DMS 273 treated with DMSO at 0.1 percent for 48 hours (cell line): ENCODE measurements around the gene DERA.
"Not testable (repeated sequence)": the region's sequence is repeated elsewhere in the genome, so short reads cannot be mapped to it uniquely, and the experiment has no call there.

Experiments
- DNase-seq: peaks from one replicate; lab custom pipeline; 2025; lab: John Stamatoyannopoulos, UW

Gene DERA

GRCh38 chr12:15963271-15963670 is 52.1 kb downstream of the DERA start:
- DNase-seq = no peak

- DNase-seq = no peak
These were observed 55.3 kb downstream of the DERA start for GRCh38 chr12:15966426-15966825.

- not testable (repeated sequence) for DNase-seq
These were observed 55.9 kb downstream of the DERA start for GRCh38 chr12:15967053-15967452.

GRCh38 chr12:15971211-15971610 is 60.1 kb downstream of the DERA start:
- DNase-seq = no peak

- DNase-seq = no peak
These were observed 61.8 kb downstream of the DERA start for GRCh38 chr12:15972894-15973293.

GRCh38 chr12:15977999-15978951 is 67.1 kb downstream of the DERA start:
- DNase-seq = no peak

GRCh38 chr12:15979096-15980092 is 68.3 kb downstream of the DERA start:
- DNase-seq = no peak

GRCh38 chr12:15982071-15982470 is 70.9 kb downstream of the DERA start:
- DNase-seq = no peak

- peak; percentile 12 for DNase-seq
These were observed 71.3 kb downstream of the DERA start for GRCh38 chr12:15982471-15982870.

- no peak for DNase-seq
These were observed 71.8 kb downstream of the DERA start for GRCh38 chr12:15982921-15983320.

GRCh38 chr12:15984097-15984800 is 73.1 kb downstream of the DERA start:
- DNase-seq = no peak

GRCh38 chr12:15984963-15985362 is 73.8 kb downstream of the DERA start:
- DNase-seq = no peak

GRCh38 chr12:15987696-15988095 is 76.6 kb downstream of the DERA start:
- DNase-seq = no peak

GRCh38 chr12:15988983-15989755 is 78.0 kb downstream of the DERA start:
- DNase-seq = no peak

GRCh38 chr12:15995801-15996200 is 84.7 kb downstream of the DERA start:
- DNase-seq = no peak

GRCh38 chr12:15996254-15996653 is 85.1 kb downstream of the DERA start:
- DNase-seq = no peak

- no peak for DNase-seq
These were observed 85.8 kb downstream of the DERA start for GRCh38 chr12:15996948-15997347.

- no peak for DNase-seq
These were observed 86.8 kb downstream of the DERA start for GRCh38 chr12:15997910-15998309.

- DNase-seq = no peak
These were observed 91.7 kb downstream of the DERA start for GRCh38 chr12:16002880-16003279.

GRCh38 chr12:16003460-16003859 is 92.3 kb downstream of the DERA start:
- DNase-seq = no peak

- DNase-seq = no peak
These were observed 95.6 kb downstream of the DERA start for GRCh38 chr12:16006752-16007151.
